HG02885 (cell line): Measurements from ENCODE around the gene OCIAD1.
A peak's percentile ranks its signal among the peaks of the same experiment; 100 is the strongest.
"Not testable (repeated sequence)": the region's sequence is repeated elsewhere in the genome, so short reads cannot be mapped to it uniquely, and the experiment has no call there.

Experiments used
- ATAC-seq: cut with Tn5 transposase; IDR thresholded peaks from one replicate; pipeline ENCODE4 v1.9.1; 2021; ENCODE audit warnings: mild to moderate bottlenecking; ENCODE audit not compliant: unreplicated experiment, poor library complexity

OCIAD1 gene

GRCh38 chr4:48879561-48880442 lies 48.9 kb downstream of the OCIAD1 start:
- ATAC-seq = no peak

DNA sequence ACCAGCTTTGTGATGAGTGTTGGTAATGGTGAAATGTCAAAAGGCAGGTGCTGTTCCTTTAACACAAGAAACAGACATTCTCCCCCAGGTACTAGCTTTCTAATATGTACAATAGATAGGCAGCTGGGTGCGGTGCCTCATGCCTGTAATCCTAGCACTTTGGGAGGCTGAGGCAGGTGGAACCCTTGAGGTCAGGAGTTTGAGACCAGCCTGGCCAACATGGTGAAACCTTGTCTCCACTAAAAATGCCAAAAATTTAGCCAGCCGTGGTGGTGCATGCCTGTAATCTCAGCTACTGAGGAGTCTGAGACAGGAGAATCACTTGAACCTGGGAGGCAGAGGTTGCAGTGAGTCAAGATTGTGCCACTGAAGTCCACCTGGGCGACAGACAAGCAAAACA lies 50.8 kb downstream of the OCIAD1 start:
- not testable (repeated sequence) for ATAC-seq

DNA sequence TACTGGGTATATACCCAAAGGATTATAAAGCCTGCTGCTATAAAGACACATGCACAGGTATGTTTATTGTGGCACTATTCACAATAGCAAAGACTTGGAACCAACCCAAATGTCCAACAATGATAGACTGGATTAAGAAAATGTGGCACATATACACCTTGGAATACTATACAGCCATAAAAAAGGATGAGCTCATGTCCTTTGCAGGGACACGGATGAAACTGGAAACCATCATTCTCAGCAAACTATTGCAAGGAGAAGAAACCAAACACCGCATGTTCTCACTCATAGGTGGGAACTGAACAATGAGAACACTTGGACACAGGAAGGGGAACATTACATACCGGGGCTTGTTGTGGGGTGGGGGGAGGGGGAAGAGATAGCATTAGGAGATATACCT lies 58.9 kb downstream of the OCIAD1 start:
- not testable (repeated sequence) for ATAC-seq

GRCh38 chr4:48891028-48891619 lies 60.2 kb downstream of the OCIAD1 start:
- no peak for ATAC-seq

GRCh38 chr4:48896845-48897244 lies 66.0 kb downstream of the OCIAD1 start:
- no peak for ATAC-seq

DNA sequence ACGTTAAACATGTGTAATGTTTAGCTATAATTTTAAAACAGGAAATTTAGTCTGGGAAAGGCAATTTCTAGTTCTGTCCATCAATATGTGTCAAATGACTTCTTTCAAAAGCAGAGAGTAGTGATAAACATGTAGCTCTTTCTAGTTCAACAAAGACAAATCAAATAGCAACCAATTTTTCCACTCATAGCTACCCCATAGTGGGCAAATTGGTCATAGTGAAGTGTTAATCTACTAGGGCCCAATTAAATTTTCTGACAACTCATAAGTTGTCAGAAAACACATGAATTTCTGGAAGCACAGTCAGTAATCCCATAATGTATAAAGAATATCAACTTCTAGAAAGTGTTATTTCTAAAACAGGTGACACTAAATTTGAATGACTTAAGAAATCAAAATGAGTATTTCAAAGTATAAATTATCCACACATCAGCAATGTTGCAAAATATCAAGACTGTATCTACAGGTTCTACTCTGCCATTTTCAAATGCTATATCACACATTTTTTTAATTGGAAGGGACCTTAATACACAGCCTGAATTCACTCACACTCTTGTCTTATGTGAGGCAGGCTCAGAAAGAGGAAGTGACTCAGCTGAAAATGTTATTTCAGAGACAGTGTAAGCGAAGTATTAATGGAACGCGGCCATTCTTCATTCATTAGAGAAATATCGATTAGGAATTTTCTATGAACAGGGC lies 68.0 kb downstream of the OCIAD1 start:
- peak; percentile 82 for ATAC-seq

DNA sequence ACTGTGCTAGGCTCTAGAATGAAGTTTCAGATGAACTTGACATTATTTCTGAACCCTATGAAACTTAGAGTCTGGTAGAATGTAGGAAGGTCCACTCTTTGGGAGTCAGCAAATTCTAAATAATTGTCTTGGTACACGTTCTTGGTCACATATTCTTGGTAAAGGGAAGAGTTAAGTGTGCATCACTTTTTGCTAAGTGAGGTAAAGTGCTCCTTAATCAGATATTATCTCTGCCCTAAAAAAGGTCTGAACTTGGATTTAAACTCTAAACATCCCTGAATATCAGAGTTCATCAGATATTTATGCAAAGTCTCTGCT lies 68.5 kb downstream of the OCIAD1 start:
- ATAC-seq = peak; percentile 26

- no peak for ATAC-seq
Observed at GRCh38 chr4:48899950-48900349, 69.1 kb downstream of the OCIAD1 start.

GRCh38 chr4:48901196-48901595 lies 70.3 kb downstream of the OCIAD1 start:
- no peak for ATAC-seq

DNA sequence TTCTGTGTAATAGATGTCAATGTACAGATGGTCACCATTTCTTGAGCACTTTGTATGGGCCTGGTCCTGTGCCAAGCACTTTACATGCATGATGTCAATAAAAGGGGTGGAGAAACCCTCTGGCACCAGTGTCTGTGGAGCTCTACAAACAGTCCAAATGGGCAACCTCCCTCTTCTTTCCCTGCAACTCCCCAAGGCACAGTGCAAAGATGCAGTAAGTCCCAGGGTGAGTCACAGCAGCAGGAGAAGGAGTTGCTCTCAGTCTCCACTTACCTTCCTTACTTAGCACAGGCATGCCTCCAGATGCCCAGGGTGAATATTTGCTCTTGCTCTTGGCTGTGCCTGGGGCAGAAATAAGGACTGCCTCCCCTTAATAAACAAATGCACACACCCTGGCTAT lies 71.4 kb downstream of the OCIAD1 start:
- no peak for ATAC-seq

DNA sequence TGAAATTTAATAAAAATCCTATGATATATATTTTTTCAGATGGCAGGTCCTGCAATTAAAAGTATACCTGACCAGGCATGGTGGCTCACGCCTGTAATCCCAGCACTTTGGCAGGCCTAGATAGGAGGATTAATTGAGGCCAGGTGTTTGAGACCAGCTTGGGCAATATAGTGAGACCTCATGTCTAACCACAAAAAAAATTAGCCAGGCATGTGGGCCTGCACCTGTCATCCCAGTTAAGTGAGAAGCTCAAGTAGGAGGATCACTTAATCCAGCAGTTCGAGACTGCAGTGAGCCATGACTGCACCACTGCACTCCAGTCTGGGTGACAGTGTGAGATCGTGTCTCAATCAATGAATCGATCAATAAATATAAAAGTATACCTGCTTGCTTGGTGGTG lies 73.2 kb downstream of the OCIAD1 start:
- no peak for ATAC-seq

DNA sequence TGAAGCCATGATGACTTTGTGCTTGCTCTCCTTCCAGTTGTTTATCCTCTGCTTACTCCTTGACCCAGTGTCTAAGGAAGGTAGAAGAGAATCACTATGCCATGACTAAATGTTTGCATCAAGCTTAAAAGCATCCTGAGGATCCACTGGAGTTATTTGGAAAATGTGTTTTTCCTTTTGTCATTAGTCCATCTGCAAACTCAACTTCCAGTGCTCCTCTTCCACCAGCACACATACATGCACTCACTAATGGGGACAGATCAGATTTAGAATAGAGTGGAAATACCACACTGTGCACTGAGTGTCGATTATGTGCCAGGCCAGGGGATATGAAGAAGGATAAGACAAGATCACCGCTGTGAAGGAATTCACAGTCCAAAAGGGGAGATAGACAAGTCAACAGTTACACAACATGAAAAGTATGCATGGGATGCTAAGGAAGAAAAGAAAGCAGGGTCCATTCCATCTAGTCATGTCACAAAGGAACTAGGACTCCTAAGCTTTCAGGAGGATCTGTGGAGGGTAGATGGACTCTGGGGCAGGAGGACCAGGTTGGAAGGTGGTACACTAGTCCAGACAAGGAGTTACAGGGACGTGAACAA lies 73.8 kb downstream of the OCIAD1 start:
- no peak for ATAC-seq

DNA sequence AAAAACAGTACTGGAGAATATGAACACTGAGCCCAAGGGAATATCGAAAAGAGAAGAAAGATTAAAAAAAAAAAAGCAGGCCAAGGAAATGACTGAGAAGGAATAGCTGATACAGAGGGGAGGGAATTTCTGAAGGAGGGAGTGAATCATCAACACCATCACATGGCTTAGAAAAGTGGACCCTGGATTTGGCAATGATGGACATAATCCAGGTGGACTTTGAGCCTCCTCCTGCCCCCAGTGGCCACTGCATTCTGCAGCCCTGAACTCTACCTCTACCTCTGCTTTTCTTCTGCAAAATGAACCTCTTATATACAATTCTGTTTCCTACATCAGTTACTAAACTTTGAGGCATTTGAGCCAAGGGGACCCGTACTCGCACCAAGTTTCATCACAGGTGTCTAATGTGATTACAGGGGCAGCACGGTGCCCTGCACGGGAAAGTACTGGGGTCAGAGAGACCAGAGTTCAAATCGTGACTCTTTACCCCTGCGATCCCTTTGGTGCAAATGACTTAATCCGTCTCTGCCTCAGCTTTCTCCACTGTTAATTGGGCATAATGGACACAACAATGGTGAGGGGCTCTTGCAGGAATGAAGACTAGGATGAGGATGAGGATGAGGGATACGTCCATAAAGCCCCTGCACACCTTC lies 74.6 kb downstream of the OCIAD1 start:
- no peak for ATAC-seq

DNA sequence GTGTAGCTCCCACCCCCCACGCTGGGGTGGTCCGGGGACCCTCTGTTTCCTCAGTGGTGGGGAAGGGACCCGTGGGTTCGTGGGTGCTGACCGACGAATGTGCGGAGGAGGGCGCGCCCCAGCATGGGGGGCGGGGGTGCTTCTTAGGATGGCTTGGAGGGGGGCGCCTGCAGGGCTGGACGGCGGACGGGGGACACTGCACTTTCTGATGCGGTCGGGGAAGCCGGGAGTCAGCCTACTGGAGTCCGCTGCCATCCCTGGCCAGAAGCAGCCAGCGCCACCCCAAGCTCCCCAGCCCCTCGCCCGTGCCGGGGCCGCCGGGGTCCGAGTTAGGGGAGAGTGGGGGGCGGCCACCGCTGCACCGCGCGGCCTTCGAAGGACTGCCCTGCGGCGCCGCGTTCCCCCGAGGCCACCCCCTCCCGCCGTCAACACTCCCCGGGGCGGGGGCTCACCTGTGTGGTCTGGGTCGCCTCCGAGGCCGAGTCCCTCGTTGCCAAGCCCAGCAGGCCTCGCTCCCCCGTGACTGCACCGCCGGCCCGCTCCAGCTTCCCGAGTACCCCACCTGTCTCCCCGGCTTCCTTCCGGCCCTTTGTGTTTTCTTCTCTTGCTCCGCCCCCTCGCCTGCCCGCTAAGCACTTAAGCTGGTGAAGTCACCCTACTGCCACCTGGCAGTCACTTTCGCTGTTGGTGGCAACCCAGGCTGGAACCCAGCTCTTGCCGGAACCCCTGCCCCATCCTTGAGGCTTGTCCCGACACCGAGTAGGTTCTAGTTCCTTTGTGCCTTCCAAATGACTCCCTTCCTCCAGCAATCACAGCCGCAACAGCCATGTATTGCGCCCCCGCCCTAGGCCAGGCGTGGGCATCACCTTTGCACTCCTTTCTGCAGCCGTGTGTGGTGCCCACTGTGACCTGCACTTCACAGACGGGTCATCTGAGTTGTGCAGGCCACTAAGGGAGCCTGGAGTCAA lies 75.6 kb downstream of the OCIAD1 start, which contains the start of gene OCIAD2:
OCIAD2 (minus strand) TSS at position 569 of the 968 bp plus-strand sequence. CDS start 2,225 bp downstream, outside the sequence.
- peak; percentile 97 for ATAC-seq

DNA sequence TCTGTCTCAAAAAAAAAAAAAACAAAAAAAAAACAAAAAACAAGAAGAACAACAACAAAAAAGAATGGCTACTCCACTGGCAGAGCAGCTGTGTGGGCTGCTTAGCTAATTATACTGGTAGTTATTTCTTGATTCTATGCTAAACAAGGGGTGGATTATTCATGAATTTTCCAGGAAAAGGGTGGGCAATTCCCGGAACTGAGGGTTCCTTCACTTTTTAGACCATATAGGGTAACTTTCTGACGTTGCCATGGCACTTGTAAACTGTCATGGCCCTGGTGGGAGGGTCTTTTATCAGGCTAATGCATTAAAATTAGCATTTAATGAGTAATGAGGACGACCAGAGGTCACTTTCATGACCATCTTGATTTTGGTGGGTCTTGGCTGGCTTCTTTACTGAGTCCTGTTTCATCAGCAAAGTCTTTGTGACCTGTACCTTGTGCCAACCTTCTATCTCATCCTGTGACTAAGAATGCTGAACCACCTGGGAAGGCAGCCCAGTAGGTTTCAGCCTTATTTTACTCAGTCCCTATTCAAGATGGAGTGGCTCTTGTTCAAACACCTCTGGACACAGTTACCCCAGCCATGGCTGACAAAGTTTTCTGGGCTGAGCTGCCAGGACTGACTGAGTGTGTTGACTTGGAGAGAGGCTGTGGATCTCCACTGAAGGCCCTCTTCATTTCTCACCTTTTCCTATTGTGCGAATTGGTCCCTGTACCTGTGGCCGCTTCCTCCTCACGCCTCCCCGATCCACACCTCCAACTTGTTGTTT lies 77.0 kb downstream of the OCIAD1 start:
- no peak for ATAC-seq

GRCh38 chr4:48908687-48909086 lies 77.8 kb downstream of the OCIAD1 start:
- ATAC-seq = no peak

- no peak for ATAC-seq
Observed at GRCh38 chr4:48909697-48910096, 78.8 kb downstream of the OCIAD1 start.

GRCh38 chr4:48910511-48910910 lies 79.6 kb downstream of the OCIAD1 start:
- ATAC-seq = no peak
